BE2C (cell line): ENCODE data around the gene NOSTRIN.
A peak's percentile ranks its signal among the peaks of the same experiment; 100 is the strongest.
"Not testable (repeated sequence)": the region's sequence is repeated elsewhere in the genome, so short reads cannot be mapped to it uniquely, and the experiment has no call there.

Experiments used
- DNase-seq: peaks from one replicate; pipeline ENCODE4 v3.0.0-alpha.2; 2020
- H3K27me3 ChIP-seq: fragments of 250-450 bp; sonication (Bioruptor Pico); 2 replicates; pipeline ENCODE4 v1.5.1; 2020; ENCODE audit warnings: mild to moderate bottlenecking
- H3K36me3 ChIP-seq: fragments of 250-450 bp; sonication (Bioruptor Pico); 2 replicates; pipeline ENCODE4 v1.5.1; 2020; ENCODE audit warnings: mild to moderate bottlenecking
- H3K4me1 ChIP-seq: fragments of 250-450 bp; sonication (Bioruptor Pico); 2 replicates; pipeline ENCODE4 v1.5.1; 2020
- H3K4me3 ChIP-seq: 2 replicates; pipeline ENCODE4 v1.5.1; 2011; ENCODE audit warnings: low read depth, low read length
- H3K9me3 ChIP-seq: fragments of 250-450 bp; sonication (Bioruptor Pico); 2 replicates; pipeline ENCODE4 v1.5.1; 2020
- CTCF ChIP-seq: IDR thresholded peaks from 2 replicates; pipeline ENCODE4 v1.5.1; 2012; ENCODE audit warnings: mild to moderate bottlenecking, low read depth, low read length

The NOSTRIN gene

GRCh38 chr2:168858146-168858545 lies 55.7 kb downstream of the NOSTRIN start:
- TF ChIP-seq CTCF = no peak
- Histone ChIP-seq H3K4me3 (no peak overlapping the region), H3K4me1 (no peaks in the 10 kb centered on the region), H3K9me3 (no peaks in the 10 kb centered on the region), H3K27me3 (no peaks in the 10 kb centered on the region), H3K36me3 (no peaks in the 10 kb centered on the region)
- DNase-seq = no peak

DNA sequence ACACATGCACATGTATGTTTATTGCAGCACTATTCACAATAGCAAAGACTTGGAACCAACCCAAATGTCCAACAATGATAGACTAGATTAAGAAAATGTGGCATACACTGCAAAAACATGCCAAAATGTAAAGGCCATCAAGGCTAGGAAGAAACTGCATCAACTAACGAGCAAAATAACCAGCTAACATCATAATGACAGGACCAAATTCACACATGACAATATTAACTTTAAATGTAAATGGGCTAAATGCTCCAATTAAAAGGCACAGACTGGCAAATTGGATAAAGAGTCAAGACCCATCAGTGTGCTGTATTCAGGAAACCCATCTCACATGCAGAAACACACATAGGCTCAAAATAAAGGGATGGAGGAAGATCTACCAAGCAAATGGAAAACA lies 64.7 kb downstream of the NOSTRIN start:
- H3K36me3 ChIP-seq, H3K4me3 ChIP-seq, DNase-seq, H3K9me3 ChIP-seq, H3K27me3 ChIP-seq, H3K4me1 ChIP-seq: not testable (repeated sequence)

DNA sequence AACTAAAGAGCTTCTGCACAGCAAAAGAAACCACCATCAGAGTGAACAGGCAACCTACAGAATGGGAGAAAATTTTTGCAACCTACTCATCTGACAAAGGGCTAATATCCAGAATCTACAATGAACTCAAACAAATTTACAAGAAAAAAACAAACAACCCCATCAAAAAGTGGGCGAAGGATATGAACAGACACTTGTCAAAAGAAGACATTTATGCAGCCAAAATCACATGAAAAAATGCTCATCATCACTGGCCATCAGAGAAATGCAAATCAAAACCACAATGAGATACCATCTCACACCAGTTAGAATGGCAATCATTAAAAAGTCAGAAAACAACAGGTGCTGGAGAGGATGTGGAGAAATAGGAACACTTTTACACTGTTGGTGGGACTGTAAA lies 67.9 kb downstream of the NOSTRIN start:
- H3K4me3 ChIP-seq, H3K27me3 ChIP-seq, H3K36me3 ChIP-seq, H3K9me3 ChIP-seq, DNase-seq, H3K4me1 ChIP-seq: not testable (repeated sequence)

DNA sequence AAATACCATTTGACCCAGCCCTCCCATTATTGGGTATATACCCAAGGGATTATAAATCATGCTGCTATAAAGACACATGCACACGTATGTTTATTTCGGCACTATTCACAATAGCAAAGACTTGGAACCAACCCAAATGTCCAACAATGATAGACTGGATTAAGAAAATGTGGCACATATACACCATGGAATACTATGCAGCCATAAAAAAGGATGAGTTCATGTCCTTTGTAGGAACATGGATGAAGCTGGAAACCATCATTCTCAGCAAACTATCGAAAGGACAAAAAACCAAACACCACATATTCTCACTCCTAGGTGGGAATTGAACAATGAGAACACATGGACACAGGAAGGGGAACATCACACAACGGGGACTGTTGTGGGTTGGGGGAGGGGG lies 68.4 kb downstream of the NOSTRIN start:
- not testable (repeated sequence) for H3K4me1 ChIP-seq, H3K4me3 ChIP-seq, H3K9me3 ChIP-seq, DNase-seq, H3K36me3 ChIP-seq, H3K27me3 ChIP-seq

- no peak for DNase-seq
- Histone ChIP-seq H3K9me3 (no peaks in the 10 kb centered on the region), H3K4me3 (no peak overlapping the region), H3K4me1 (no peaks in the 10 kb centered on the region), H3K36me3 (no peaks in the 10 kb centered on the region), H3K27me3 (no peaks in the 10 kb centered on the region)
- TF ChIP-seq CTCF = no peak
Measured at GRCh38 chr2:168874368-168875054, 72.1 kb downstream of the NOSTRIN start.

DNA sequence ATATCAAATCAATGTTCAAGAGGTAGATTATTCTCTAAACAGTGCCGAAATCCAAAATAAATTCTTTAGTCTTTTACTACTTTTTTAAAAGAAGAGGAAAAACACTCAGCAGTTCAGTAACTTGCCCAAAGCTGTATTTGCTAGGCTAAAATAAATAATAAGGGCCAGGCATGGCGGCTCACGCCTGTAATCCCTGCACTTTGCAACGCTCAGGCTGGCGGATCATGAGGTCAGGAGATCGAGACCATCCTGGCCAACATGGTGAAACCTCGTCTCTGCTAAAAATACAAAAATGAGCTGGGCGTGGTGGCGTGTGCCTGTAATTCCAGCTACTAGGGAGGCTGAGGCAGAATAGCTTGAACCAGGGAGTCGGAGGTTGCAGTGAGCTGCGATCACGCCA lies 79.7 kb downstream of the NOSTRIN start:
- not testable (repeated sequence) for H3K27me3 ChIP-seq, H3K9me3 ChIP-seq, H3K36me3 ChIP-seq, H3K4me3 ChIP-seq, H3K4me1 ChIP-seq, DNase-seq

GRCh38 chr2:168884975-168885374 lies 82.5 kb downstream of the NOSTRIN start:
- no peaks in the 10 kb centered on the region for H3K27me3 ChIP-seq
- no peak overlapping the region for H3K4me3 ChIP-seq
- H3K4me1 ChIP-seq = no peaks in the 10 kb centered on the region
- no peaks in the 10 kb centered on the region for H3K9me3 ChIP-seq
- no peak for DNase-seq
- H3K36me3 ChIP-seq = no peaks in the 10 kb centered on the region; the same call in 1 of the 2 replicates
- TF ChIP-seq CTCF = no peak

- no peak for TF ChIP-seq CTCF
- Histone ChIP-seq H3K9me3 (no peaks in the 10 kb centered on the region), H3K4me1 (no peaks in the 10 kb centered on the region), H3K36me3 (no peaks in the 10 kb centered on the region; the same call in 1 of the 2 replicates), H3K27me3 (no peaks in the 10 kb centered on the region), H3K4me3 (peak overlapping the region; percentile 75)
- DNase-seq = no peak
Measured at GRCh38 chr2:168889635-168890005, 87.2 kb downstream of the NOSTRIN start.
